Heart right ventricle (tissue), 16 donors: ENCODE data around the gene NPHP4. TPM values are rescaled to one million over a fixed set of nuclear protein-coding genes. Genes with fewer than 3 reads are reported as not detected.
A peak's percentile ranks its signal among the peaks of the same experiment; 100 is the strongest.

ENCODE experiments used
- ATAC-seq, 8 donors: fragments of 200-7000 bp; cut with Tn5 transposase; one replicate each; pipeline ENCODE4 v1.9.1; 2020; ENCODE audit warnings: mild to moderate bottlenecking in 8 of 8, moderate library complexity in 8 of 8, moderate number of reproducible peaks in 1 of 8
- DNase-seq, 2 donors: peaks; one replicate each; pipeline ENCODE4 v3.0.0-alpha.2; 2020
- H3K27ac ChIP-seq, 10 donors: fragments of 200-600 bp; sonication (generic) in 2 of 10; one replicate each; pipeline versions ENCODE4 v1.5.0 to v1.8.0; 2020 to 2022; ENCODE audit warnings: mild to moderate bottlenecking in 3 of 10
- H3K27me3 ChIP-seq, 7 donors: fragments of 200-600 bp; one replicate each; pipeline ENCODE4 v1.8.0; 2021 to 2022; ENCODE audit warnings: mild to moderate bottlenecking in 2 of 7
- H3K36me3 ChIP-seq, 9 donors: fragments of 200-600 bp; sonication (generic) in 1 of 9; one replicate each; pipeline versions ENCODE4 v1.5.0 to v1.8.0; 2020 to 2022; ENCODE audit warnings: mild to moderate bottlenecking in 2 of 9
- H3K4me1 ChIP-seq, 9 donors: fragments of 200-600 bp; sonication (generic) in 1 of 9; one replicate each; pipeline versions ENCODE4 v1.5.0 to v1.8.0; 2020 to 2022; ENCODE audit warnings: mild to moderate bottlenecking in 4 of 9
- H3K4me3 ChIP-seq, 10 donors: fragments of 200-600 bp; sonication (generic) in 2 of 10; one replicate each; pipeline versions ENCODE4 v1.5.0 to v1.8.0; 2020 to 2022; ENCODE audit warnings: mild to moderate bottlenecking in 7 of 10, moderate library complexity in 2 of 10
- H3K9me3 ChIP-seq, 11 donors: fragments of 200-600 bp in 10 of 11; sonication (generic) in 2 of 11; one replicate each; pipeline versions ENCODE4 v1.5.0 to v1.8.0; 2013 to 2022; ENCODE audit warnings: mild to moderate bottlenecking in 2 of 11, control low read depth in 1 of 11, moderate library complexity in 1 of 11
- CTCF ChIP-seq, 9 donors: fragments of 200-600 bp; sonication (generic) in 2 of 9; IDR thresholded peaks; one replicate each; pipeline versions ENCODE4 v1.5.0 to v1.8.0; 2021 to 2022; ENCODE audit warnings: antibody characterized with exemption in 9 of 9, mild to moderate bottlenecking in 5 of 9, moderate library complexity in 1 of 9
- WGBS, 2 donors: extraction: QIAGEN DNeasy Blood & Tissue Kit; methylation state at CpG; one replicate each; pipeline ENCODE4 v1.1.7; 2013; ENCODE audit warnings: inconsistent platforms in 1 of 2; 5-methylcytosine and 5-hydroxymethylcytosine counted together
- intact Hi-C, 10 donors: fragments of 100-400 bp; cut with DNase I; formaldehyde crosslinking; loops; one replicate each; pipeline versions ENCODE4 v1.11.1 to v1.14.2; 2022
- polyA plus RNA-seq, 2 donors: library from polyadenylated mRNA; stranded (reverse); fragments of 200-250 nt; gene quantifications; one replicate each; pipeline ENCODE4 v1.2.3, GENCODE V29; 2013
- total RNA-seq, 10 donors: library from RNA; stranded (reverse); fragmentation: NEBNext Ultra II Directional in 3 of 10; extraction: Animal tissue kit (Norgen Biotek cat#: 25700) in 3 of 10; gene quantifications; one replicate each; pipeline versions ENCODE4 v1.2.1 to v1.2.4, GENCODE V29; 2021 to 2023
- donor health status: Arrhythmogenic right ventricular cardiomyopathy.
- donor health status: ischemic (EF 13 %, LVEDD 7.1; RV severe dilation, severe dysfunction).
- donor health status: healthy with polysubstance abuse.
- donor health status: DM: no; HTN: yes; CAD: no.
- donor health status: DM: no; HTN: no; CAD: no.
- donor health status: ischemic (EF 25% LVEDD 6.9; RV normal size, moderate dysfunction).
- donor health status: ischemic (EF 25% LVEDD 5.7; RV mildly dilated, moderate dysfunction).
- donor health status: healthy.
- donor health status: DM: yes; HTN: yes; CAD: no.
- donor health status: Ischemic cardiomyopathy.
- donor health status: ischemic (EF 35%, LVEDD 5.7; RV mildly dilated, moderate dysfunction).
- donor health status: nonischemic (EF 11% LVEDD 7.7; RV severe dilation, severe dysfunction).
- donor health status: DM: yes; HTN: yes; CAD: no.
- donor health status: PGD.
- donor health status: ischemic (EF 29% LVEDD 5.4; RV normal size, mild dysfunction).
- donor health status: nonischemic (EF 23%, LVEDD 6.1; RV moderate dilation, normal function).

The NPHP4 gene
- total and polyA plus RNA-seq, 12 donors: 2.4 to 5.7 (median 3.3) TPM

GRCh38 chr1:6003568-6004411 is 11.6 kb upstream of the NPHP4 start:
- 76 to 77% methylated on average over 24 of the region's 24 CpGs for WGBS, 2 donors
- no peak for DNase-seq
- no peaks in the 10 kb centered on the region for H3K9me3 ChIP-seq
- peak overlapping the region in 6 of 10 donors; percentile 15 to 42 (median 32) for H3K4me3 ChIP-seq
- intact Hi-C loops: no loop called here
- H3K27me3 ChIP-seq: no peaks in the 10 kb centered on the region
- no peaks in the 10 kb centered on the region for H3K36me3 ChIP-seq
- H3K4me1 ChIP-seq: peaks cover 0 to 29% (median 14%) of the 10 kb centered on the region in 9 donors
- TF ChIP-seq CTCF (IDR thresholded peaks at IDR 0.05): no peak
- ATAC-seq: no peak
- peak overlapping the region; percentile 47 to 96 (median 83) for H3K27ac ChIP-seq

GRCh38 chr1:6002714-6003501 is 10.7 kb upstream of the NPHP4 start:
- H3K27me3 ChIP-seq: no peaks in the 10 kb centered on the region
- DNase-seq (peak; percentile 62 to 68), ATAC-seq (peak; percentile 69 to 88 (median 83))
- H3K36me3 ChIP-seq: no peaks in the 10 kb centered on the region
- 37 to 48% methylated on average over 33 of the region's 33 CpGs for WGBS, 2 donors
- H3K9me3 ChIP-seq: no peaks in the 10 kb centered on the region
- intact Hi-C loops: loop anchor here in 2 of 10 donors (1.0 kb wide), 1 partner anchor 11 kb away; no protein-coding TSS in a partner anchor
- H3K4me3 ChIP-seq: peak overlapping the region in 8 of 10 donors; percentile 15 to 42 (median 32)
- peak in 3 of 9 donors; percentile 19 to 37 (median 32) for TF ChIP-seq CTCF (IDR thresholded peaks at IDR 0.05)
- H3K27ac ChIP-seq: peak overlapping the region; percentile 47 to 96 (median 83)
- peaks cover 0 to 29% (median 14%) of the 10 kb centered on the region in 9 donors for H3K4me1 ChIP-seq

GRCh38 chr1:6001992-6002576 is 9.9 kb upstream of the NPHP4 start:
- TF ChIP-seq CTCF (IDR thresholded peaks at IDR 0.05): no peak
- H3K4me3 ChIP-seq: no peak overlapping the region

More at GRCh38 chr1:6001992-6002576, 9.9 kb upstream of the NPHP4 start:
- H3K27me3 ChIP-seq: no peaks in the 10 kb centered on the region
- no peaks in the 10 kb centered on the region for H3K9me3 ChIP-seq
- ATAC-seq (peak; percentile 20 to 60 (median 56)), DNase-seq (peak in 1 of 2 donors; percentile 66)
- WGBS, 2 donors: 36 to 48% methylated on average over 13 of the region's 13 CpGs
- intact Hi-C loops: loop anchor here in 2 of 10 donors (1.0 kb wide), 1 partner anchor 12 kb away; no protein-coding TSS in a partner anchor
- no peaks in the 10 kb centered on the region for H3K36me3 ChIP-seq
- H3K27ac ChIP-seq: peak overlapping the region in 9 of 10 donors; percentile 60 to 96 (median 84)
- peaks cover 0 to 23% (median 11%) of the 10 kb centered on the region in 9 donors for H3K4me1 ChIP-seq
